GM18951 (cell line): ENCODE measurements around the gene RNF112.
"Not testable (repeated sequence)": the region's sequence is repeated elsewhere in the genome, so short reads cannot be mapped to it uniquely, and the experiment has no call there.

Experiments
- POLR2A ChIP-seq: IDR thresholded peaks from 4 replicates; pipeline ENCODE4 v1.6.1; 2011; ENCODE audit warnings: mild to moderate bottlenecking; ENCODE audit not compliant: insufficient read length, insufficient read depth; ENCODE audit errors: extremely low read depth
- in situ Hi-C: fragments of 300-500 bp; cut with MboI; formaldehyde crosslinking; loops from one replicate; pipeline ENCODE4 v1.12.0; 2022; ENCODE audit warnings: low sequenced_read_pairs, mixed read lengths, inconsistent platforms; ENCODE audit not compliant: unreplicated experiment

RNF112 gene

DNA sequence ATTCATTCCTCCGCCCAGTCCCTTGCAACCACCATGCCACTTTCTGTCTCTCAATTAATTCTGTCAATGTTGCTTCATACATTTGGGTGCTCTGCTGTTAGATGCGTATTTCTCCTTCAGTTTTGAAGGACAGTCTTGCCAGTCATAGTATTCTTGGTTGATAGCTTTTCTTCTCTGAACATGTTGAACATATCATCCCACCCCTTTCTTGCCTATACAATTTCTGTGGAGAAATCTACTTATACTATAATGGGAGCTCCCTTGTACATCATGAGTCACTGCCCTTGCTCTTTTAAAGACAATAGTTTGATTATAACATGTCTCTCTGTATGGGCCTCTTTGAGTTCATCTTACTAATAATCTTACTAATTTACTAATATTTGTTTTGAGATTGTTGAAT, 34.1 kb downstream of the RNF112 start:
- no peak for TF ChIP-seq POLR2A
- in situ Hi-C loops: no loop called here

DNA sequence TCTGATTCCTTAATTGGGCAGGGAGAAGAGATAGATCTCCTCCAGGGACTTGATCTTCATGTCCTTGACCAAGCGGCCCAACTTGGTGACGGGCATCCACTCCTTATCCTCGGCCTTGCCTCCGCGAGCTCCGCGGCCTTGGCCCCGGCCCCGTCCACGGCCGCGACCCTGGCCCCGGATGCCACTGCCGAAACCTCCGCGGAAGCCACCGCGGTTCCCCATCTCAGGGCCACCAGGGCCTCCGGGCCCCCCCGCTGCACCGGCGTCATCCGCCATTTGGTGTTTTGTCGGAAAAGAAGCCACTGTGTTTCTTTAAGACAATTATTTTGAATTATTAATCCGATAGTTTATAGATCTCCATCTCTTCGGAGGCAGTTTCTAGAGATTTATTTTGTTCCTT, 35.5 kb downstream of the RNF112 start:
- in situ Hi-C loops: not testable (repeated sequence)

- in situ Hi-C loops: no loop called here
- TF ChIP-seq POLR2A: no peak
These were observed 36.1 kb downstream of the RNF112 start for GRCh38 chr17:19447085-19447583.

DNA sequence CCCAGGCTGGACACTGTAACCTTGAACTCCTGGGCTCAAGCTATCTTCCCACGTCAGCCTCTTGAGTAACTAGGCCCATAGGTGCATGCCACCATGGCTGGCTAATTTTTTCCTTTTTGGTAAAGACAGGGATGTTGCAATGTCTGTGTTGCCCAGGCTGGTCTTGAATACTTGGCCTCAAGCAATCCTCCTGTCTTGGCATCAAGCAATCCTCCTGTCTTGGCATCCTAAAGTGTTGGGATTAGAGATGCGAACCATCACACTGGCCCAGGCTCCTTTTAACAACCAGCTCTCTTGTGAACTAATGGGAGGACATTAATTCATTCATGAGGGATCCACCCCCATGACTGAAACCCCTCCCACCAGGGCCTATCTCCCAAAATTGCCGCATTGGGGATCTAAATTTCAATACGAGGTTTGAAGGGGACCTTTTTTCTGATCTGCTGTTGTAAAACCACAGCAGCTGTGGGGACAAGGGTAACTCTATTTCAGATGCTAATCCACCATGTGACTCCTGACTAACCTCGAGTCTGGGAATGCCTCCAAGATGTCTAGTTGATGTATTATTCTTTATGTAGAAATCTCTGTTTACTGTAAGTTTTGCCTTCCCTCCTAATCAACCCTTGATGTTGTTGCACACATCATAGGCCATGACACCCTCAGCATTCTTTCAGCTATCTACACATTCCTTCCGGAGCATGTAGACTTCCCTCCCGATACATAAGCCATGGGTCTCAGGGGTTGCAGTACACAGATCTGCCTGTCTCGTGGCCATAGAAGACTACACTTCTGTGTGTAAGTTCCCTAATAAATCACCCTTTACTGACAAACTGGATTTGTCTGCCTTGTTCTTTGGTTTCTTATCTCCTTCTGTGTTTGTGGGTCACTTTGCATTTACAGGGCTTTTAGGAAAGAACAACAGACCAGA, 37.6 kb downstream of the RNF112 start:
- in situ Hi-C loops: no loop called here
- TF ChIP-seq POLR2A: no peak

DNA sequence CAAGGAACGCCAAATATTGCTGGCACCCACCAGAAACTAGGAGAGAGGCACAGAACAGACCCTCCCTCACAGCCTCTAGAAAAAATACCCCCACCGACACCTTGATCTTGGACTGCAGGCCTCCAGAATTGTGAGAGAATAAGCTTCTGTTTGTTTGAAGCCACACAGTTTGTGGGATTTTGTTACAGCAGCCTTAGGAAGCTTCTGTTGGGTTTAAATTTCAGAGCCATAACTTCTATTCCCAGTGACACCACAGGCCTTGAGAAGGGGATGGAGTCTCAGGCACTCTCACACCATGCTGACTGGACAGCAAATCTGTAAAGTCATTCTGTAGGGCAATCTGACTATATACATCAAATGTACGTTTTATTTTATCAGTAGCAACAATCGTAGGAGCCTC, 38.6 kb downstream of the RNF112 start:
- in situ Hi-C loops: no loop called here
- no peak for TF ChIP-seq POLR2A

DNA sequence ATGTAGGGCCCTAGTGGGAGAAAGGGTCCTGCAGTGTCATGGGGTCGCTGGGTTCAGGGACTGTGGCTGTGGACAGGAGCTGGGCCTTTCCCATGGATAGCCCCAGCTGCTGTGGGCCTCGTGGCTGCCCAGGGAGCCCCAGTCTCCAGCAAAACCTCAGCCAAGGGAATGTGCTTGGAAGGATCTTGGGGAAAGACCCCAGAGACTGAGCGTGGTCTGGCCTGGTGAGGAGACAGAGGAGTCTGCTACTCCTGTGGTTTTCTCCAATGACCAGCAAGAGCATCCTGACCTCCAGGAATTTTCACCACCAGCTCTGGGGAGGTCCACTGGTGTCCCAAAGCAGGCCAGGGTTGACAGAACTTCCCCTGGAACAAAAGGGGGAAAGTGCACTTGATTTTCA, 42.3 kb downstream of the RNF112 start:
- in situ Hi-C loops: no loop called here
- TF ChIP-seq POLR2A: no peak

- in situ Hi-C loops: no loop called here
- TF ChIP-seq POLR2A: no peak
These were observed 43.0 kb downstream of the RNF112 start for GRCh38 chr17:19454074-19454473.

- no peak for TF ChIP-seq POLR2A
- in situ Hi-C loops: no loop called here
These were observed 45.2 kb downstream of the RNF112 start for GRCh38 chr17:19456016-19456927.

- in situ Hi-C loops: no loop called here
- TF ChIP-seq POLR2A: no peak
These were observed 46.0 kb downstream of the RNF112 start for GRCh38 chr17:19457046-19457445.

- no peak for TF ChIP-seq POLR2A
- in situ Hi-C loops: no loop called here
These were observed 46.8 kb downstream of the RNF112 start for GRCh38 chr17:19457830-19458271.

DNA sequence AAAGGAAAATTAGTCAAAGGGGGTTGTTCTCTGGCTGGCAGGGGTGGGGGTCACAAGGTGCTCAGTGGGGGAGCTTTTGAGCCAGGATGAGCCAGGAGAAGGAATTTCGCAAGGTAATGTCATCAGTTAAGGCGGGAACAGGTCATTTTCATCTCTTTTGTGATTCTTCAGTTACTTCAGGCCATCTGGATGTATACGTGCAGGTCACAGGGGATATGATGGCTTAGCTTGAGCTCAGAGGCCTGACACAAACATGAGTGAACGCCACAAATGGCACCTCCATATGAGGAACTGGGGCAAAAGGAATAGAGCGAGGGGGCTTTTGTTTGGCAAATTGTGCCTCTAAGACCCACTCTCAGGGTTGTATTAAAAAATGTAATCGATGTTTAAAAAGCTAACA, 47.4 kb downstream of the RNF112 start:
- in situ Hi-C loops: not testable (repeated sequence)

DNA sequence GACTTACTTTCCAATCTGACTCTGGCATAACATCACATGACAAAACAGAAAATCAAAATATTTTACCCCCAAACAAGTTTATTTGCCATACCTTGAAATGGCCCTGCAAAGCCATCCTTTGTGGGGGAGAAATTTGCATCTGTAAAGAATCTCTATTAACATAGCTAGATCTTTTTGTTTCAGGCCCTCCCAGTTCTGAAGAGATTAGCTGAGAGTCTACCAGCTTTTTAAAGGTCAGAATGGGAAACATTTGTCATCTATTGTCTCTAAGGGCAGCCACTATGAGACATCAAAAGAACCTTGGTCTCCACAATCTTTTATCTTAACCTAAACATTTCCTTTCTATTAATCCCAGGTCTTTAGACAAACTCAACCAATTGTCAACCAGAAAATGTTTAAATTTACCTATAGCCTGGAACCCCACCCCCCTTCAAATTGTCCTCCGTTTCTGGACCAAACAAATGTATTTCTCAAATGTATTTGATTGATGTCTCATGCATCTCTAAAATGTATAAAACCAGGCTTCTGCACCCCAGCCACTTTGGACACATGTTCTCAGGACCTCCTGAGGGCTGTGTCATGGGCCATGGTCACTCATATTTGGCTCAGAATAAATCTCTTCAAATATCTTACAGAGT, 48.1 kb downstream of the RNF112 start:
- in situ Hi-C loops: not testable (repeated sequence)

GRCh38 chr17:19460700-19461099, 49.7 kb downstream of the RNF112 start:
- TF ChIP-seq POLR2A: no peak
- in situ Hi-C loops: no loop called here
